Measurements from ENCODE around the gene EPS8L2. TPM values are rescaled to one million over a fixed set of nuclear protein-coding genes. Genes with fewer than 3 reads are reported as not detected.

The EPS8L2 gene
- total and polyA plus RNA-seq, 2 of the 13 experiments (the other 11 are each of a cell fraction or from before 2014, with no cell fraction given): 89.3 to 416 TPM

GRCh38 chr11:704781-705645, 1.0 kb upstream of the EPS8L2 start (continued):
- no peak for TF ChIP-seq PAWR (CRISPR knock-in tag; IDR thresholded peaks at IDR 0.05; ENCODE audit: borderline replicate concordance)
- peak; percentile 67; the same call in 1 of the 2 replicates for TF ChIP-seq PPARG (CRISPR knock-in tag; conservative IDR thresholded peaks at IDR 0.05)
- TF ChIP-seq DDIT3 (CRISPR knock-in tag; IDR thresholded peaks at IDR 0.05): no peak
- peak; percentile 76 for TF ChIP-seq ZNF121 (CRISPR knock-in tag; IDR thresholded peaks at IDR 0.05)
- TF ChIP-seq, protein P1, sequence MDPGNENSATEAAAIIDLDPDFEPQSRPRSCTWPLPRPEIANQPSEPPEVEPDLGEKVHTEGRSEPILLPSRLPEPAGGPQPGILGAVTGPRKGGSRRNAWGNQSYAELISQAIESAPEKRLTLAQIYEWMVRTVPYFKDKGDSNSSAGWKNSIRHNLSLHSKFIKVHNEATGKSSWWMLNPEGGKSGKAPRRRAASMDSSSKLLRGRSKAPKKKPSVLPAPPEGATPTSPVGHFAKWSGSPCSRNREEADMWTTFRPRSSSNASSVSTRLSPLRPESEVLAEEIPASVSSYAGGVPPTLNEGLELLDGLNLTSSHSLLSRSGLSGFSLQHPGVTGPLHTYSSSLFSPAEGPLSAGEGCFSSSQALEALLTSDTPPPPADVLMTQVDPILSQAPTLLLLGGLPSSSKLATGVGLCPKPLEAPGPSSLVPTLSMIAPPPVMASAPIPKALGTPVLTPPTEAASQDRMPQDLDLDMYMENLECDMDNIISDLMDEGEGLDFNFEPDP (CRISPR knock-in tag; conservative IDR thresholded peaks at IDR 0.05): no peak
- peak; percentile 88 for TF ChIP-seq HOXA3 (CRISPR knock-in tag; IDR thresholded peaks at IDR 0.05)
- no peak for TF ChIP-seq ZNF674 (CRISPR knock-in tag; IDR thresholded peaks at IDR 0.05; ENCODE audit: low read depth)
- TF ChIP-seq ZNF713 (CRISPR knock-in tag; IDR thresholded peaks at IDR 0.05): peak; percentile 39; the same call in 1 of the 2 replicates
- peak; percentile 76 for TF ChIP-seq ISL2 (CRISPR knock-in tag; IDR thresholded peaks at IDR 0.05)
- TF ChIP-seq ZNF207 (IDR thresholded peaks at IDR 0.05; ENCODE audit: borderline replicate concordance): no peak
- peak; percentile 68; the same call in 1 of the 2 replicates for TF ChIP-seq NR1H2 (CRISPR knock-in tag; IDR thresholded peaks at IDR 0.05; ENCODE audit: borderline replicate concordance, low read depth)
- no peak for TF ChIP-seq CREBL2 (CRISPR knock-in tag; IDR thresholded peaks at IDR 0.05; ENCODE audit: borderline replicate concordance)
- peak; percentile 74 for TF ChIP-seq DR1 (CRISPR knock-in tag; IDR thresholded peaks at IDR 0.05)
- TF ChIP-seq, protein P2, sequence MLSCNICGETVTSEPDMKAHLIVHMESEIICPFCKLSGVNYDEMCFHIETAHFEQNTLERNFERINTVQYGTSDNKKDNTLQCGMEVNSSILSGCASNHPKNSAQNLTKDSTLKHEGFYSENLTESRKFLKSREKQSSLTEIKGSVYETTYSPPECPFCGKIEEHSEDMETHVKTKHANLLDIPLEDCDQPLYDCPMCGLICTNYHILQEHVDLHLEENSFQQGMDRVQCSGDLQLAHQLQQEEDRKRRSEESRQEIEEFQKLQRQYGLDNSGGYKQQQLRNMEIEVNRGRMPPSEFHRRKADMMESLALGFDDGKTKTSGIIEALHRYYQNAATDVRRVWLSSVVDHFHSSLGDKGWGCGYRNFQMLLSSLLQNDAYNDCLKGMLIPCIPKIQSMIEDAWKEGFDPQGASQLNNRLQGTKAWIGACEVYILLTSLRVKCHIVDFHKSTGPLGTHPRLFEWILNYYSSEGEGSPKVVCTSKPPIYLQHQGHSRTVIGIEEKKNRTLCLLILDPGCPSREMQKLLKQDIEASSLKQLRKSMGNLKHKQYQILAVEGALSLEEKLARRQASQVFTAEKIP (CRISPR knock-in tag; IDR thresholded peaks at IDR 0.05; ENCODE audit: borderline replicate concordance): no peak
- TF ChIP-seq RXRB (CRISPR knock-in tag; IDR thresholded peaks at IDR 0.05; ENCODE audit: borderline replicate concordance): peak; percentile 98
- no peak for TF ChIP-seq SP140L (CRISPR knock-in tag; IDR thresholded peaks at IDR 0.05; ENCODE audit: borderline replicate concordance)
- no peak for TF ChIP-seq HMGA1 (CRISPR knock-in tag; conservative IDR thresholded peaks at IDR 0.05)
- TF ChIP-seq MYC (CRISPR knock-in tag; IDR thresholded peaks at IDR 0.05; ENCODE audit: borderline replicate concordance): peak; percentile 86
- peak; percentile 39; the same call in 1 of the 2 replicates for TF ChIP-seq SAFB2 (CRISPR knock-in tag; IDR thresholded peaks at IDR 0.05; ENCODE audit: borderline replicate concordance, low read depth)
- peak; percentile 94 for TF ChIP-seq SP5 (CRISPR knock-in tag; IDR thresholded peaks at IDR 0.05; ENCODE audit: borderline replicate concordance, low read depth)
- TF ChIP-seq CENPT (CRISPR knock-in tag; IDR thresholded peaks at IDR 0.05; ENCODE audit: low read depth): no peak
- peak; percentile 97 for TF ChIP-seq TBX2 (CRISPR knock-in tag; IDR thresholded peaks at IDR 0.05; ENCODE audit: borderline replicate concordance)
- TF ChIP-seq, protein P3, sequence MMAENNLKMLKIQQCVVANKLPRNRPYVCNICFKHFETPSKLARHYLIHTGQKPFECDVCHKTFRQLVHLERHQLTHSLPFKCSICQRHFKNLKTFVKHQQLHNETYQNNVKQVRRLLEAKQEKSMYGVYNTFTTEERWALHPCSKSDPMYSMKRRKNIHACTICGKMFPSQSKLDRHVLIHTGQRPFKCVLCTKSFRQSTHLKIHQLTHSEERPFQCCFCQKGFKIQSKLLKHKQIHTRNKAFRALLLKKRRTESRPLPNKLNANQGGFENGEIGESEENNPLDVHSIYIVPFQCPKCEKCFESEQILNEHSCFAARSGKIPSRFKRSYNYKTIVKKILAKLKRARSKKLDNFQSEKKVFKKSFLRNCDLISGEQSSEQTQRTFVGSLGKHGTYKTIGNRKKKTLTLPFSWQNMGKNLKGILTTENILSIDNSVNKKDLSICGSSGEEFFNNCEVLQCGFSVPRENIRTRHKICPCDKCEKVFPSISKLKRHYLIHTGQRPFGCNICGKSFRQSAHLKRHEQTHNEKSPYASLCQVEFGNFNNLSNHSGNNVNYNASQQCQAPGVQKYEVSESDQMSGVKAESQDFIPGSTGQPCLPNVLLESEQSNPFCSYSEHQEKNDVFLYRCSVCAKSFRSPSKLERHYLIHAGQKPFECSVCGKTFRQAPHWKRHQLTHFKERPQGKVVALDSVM (CRISPR knock-in tag; IDR thresholded peaks at IDR 0.05): peak; percentile 25; the same call in 1 of the 2 replicates
- TF ChIP-seq ZNF780A (CRISPR knock-in tag; IDR thresholded peaks at IDR 0.05): no peak; the same call in 1 of the 2 replicates

Data from HepG2 (cell line).